Liver (tissue), 9 donors: ENCODE measurements around the gene PDE9A. TPM values are rescaled to one million over a fixed set of nuclear protein-coding genes. Genes with fewer than 3 reads are reported as not detected.

Experiments used
- DNase-seq: peaks from one replicate; pipeline ENCODE4 v3.0.0-alpha.2; 2017; ENCODE audit warnings: low spot score
- H3K27ac ChIP-seq, 2 donors: one replicate each; pipeline ENCODE4 v1.7.0; 2013; ENCODE audit warnings: inconsistent platforms in 2 of 2, low read length in 2 of 2, control low read depth in 1 of 2, low read depth in 1 of 2, mild to moderate bottlenecking in 1 of 2
- H3K27me3 ChIP-seq, 4 donors: one replicate each; pipeline versions ENCODE4 v1.6.1 to v1.7.0; 2013; ENCODE audit warnings: low read length in 3 of 4, inconsistent platforms in 1 of 4, mild to moderate bottlenecking in 1 of 4, moderate library complexity in 1 of 4; ENCODE audit not compliant: control insufficient read depth in 4 of 4, insufficient read depth in 4 of 4
- H3K36me3 ChIP-seq, 4 donors: one replicate each; pipeline versions ENCODE4 v1.6.1 to v1.7.0; 2013; ENCODE audit warnings: low read length in 3 of 4, mild to moderate bottlenecking in 3 of 4, low read depth in 1 of 4, moderate library complexity in 1 of 4; ENCODE audit not compliant: control insufficient read depth in 4 of 4, insufficient read depth in 3 of 4
- H3K4me1 ChIP-seq, 4 donors: one replicate each; pipeline versions ENCODE4 v1.6.1 to v1.7.0; 2013; ENCODE audit warnings: low read length in 3 of 4, mild to moderate bottlenecking in 3 of 4, moderate library complexity in 1 of 4; ENCODE audit not compliant: control insufficient read depth in 4 of 4, insufficient read depth in 4 of 4
- H3K4me3 ChIP-seq, 3 donors: one replicate each; pipeline versions ENCODE4 v1.6.1 to v1.7.0; 2013; ENCODE audit warnings: low read length in 3 of 3, control low read depth in 1 of 3, low read depth in 1 of 3, mild to moderate bottlenecking in 1 of 3
- H3K9ac ChIP-seq, 2 donors: one replicate each; pipeline ENCODE4 v1.7.0; 2013; ENCODE audit warnings: low read length in 2 of 2, mild to moderate bottlenecking in 2 of 2, moderate library complexity in 2 of 2, control low read depth in 1 of 2, low read depth in 1 of 2
- H3K9me3 ChIP-seq, 4 donors: one replicate each; pipeline versions ENCODE4 v1.6.1 to v1.7.0; 2013; ENCODE audit warnings: low read length in 3 of 4; ENCODE audit not compliant: control insufficient read depth in 4 of 4
- EGR1 ChIP-seq, 2 donors: IDR thresholded peaks; 2 replicates each; pipeline ENCODE4 v1.6.1; 2016 to 2018; ENCODE audit warnings: antibody characterized with exemption in 2 of 2, low read depth in 2 of 2
- FOXA1 ChIP-seq: IDR thresholded peaks from 2 replicates; pipeline ENCODE4 v1.6.1; 2016; ENCODE audit warnings: antibody characterized with exemption
- FOXA2 ChIP-seq: IDR thresholded peaks from 2 replicates; pipeline ENCODE4 v1.6.1; 2016; ENCODE audit warnings: antibody characterized with exemption
- GABPA ChIP-seq, 2 donors: IDR thresholded peaks in 1 of 2; conservative IDR thresholded peaks in 1 of 2; 2 replicates each; pipeline ENCODE4 v1.6.1; 2016; ENCODE audit warnings: antibody characterized with exemption in 2 of 2, mild to moderate bottlenecking in 1 of 2, moderate library complexity in 1 of 2
- HNF4A ChIP-seq, 2 donors: conservative IDR thresholded peaks; 2 replicates each; pipeline ENCODE4 v1.6.1; 2016; ENCODE audit warnings: antibody characterized with exemption in 2 of 2, mild to moderate bottlenecking in 2 of 2
- HNF4G ChIP-seq: IDR thresholded peaks from 2 replicates; pipeline ENCODE4 v1.6.1; 2016; ENCODE audit warnings: antibody characterized with exemption
- JUND ChIP-seq, 2 donors: IDR thresholded peaks; 2 replicates each; pipeline ENCODE4 v1.6.1; 2016; ENCODE audit warnings: antibody characterized with exemption in 2 of 2
- NR2F2 ChIP-seq: IDR thresholded peaks from 2 replicates; pipeline ENCODE4 v1.6.1; 2016; ENCODE audit warnings: antibody characterized with exemption
- RAD21 ChIP-seq, 2 donors: IDR thresholded peaks; 2 replicates each; pipeline ENCODE4 v1.6.1; 2016; ENCODE audit warnings: antibody characterized with exemption in 2 of 2, mild to moderate bottlenecking in 2 of 2
- RXRA ChIP-seq, 2 donors: IDR thresholded peaks; 2 replicates each; pipeline ENCODE4 v1.6.1; 2017 to 2018; ENCODE audit warnings: antibody characterized with exemption in 2 of 2, mild to moderate bottlenecking in 1 of 2
- SP1 ChIP-seq: IDR thresholded peaks from 2 replicates; pipeline ENCODE4 v1.6.1; 2018; ENCODE audit warnings: antibody characterized with exemption, mild to moderate bottlenecking
- TAF1 ChIP-seq: conservative IDR thresholded peaks from 2 replicates; pipeline ENCODE4 v1.6.1; 2016; ENCODE audit warnings: antibody characterized with exemption, mild to moderate bottlenecking
- YY1 ChIP-seq: IDR thresholded peaks from 2 replicates; pipeline ENCODE4 v1.6.1; 2016; ENCODE audit warnings: antibody characterized with exemption, mild to moderate bottlenecking
- WGBS: extraction: QIAGEN DNeasy Blood & Tissue Kit; methylation state at CpG from one replicate; pipeline ENCODE4 v1.1.7; 2013; 5-methylcytosine and 5-hydroxymethylcytosine counted together
- polyA plus RNA-seq, 2 donors: library from polyadenylated mRNA; stranded (reverse) in 1 of 2; unstranded in 1 of 2; fragments of 200-250 nt in 1 of 2; fragments of >200 nt in 1 of 2; fragmentation: Nextera tagmentation in 1 of 2; extraction: Ambion mirVana in 1 of 2; gene quantifications; one replicate each; pipeline versions ENCODE4 v1.2.1 to v1.2.3, GENCODE V29; 2013 to 2015
- total RNA-seq, 2 donors: library from RNA; depleted of rRNA; stranded (reverse); fragments of >200 nt; gene quantifications; one replicate each; pipeline ENCODE4 v1.2.3, GENCODE V29; 2014
- TF ChIP-seq, protein P1 (sequence below): IDR thresholded peaks from 2 replicates; pipeline ENCODE4 v1.6.1; 2016; ENCODE audit warnings: antibody characterized with exemption
- TF ChIP-seq, protein P2 (sequence below): IDR thresholded peaks from 2 replicates; pipeline ENCODE4 v1.6.1; 2016; ENCODE audit warnings: antibody characterized with exemption
- TF ChIP-seq, protein P3 (sequence below): IDR thresholded peaks from 2 replicates; pipeline ENCODE4 v1.6.1; 2016; ENCODE audit warnings: antibody characterized with exemption
- TF ChIP-seq, protein P4 (sequence below): IDR thresholded peaks from 2 replicates; pipeline ENCODE4 v1.6.1; 2016; ENCODE audit warnings: antibody characterized with exemption, mild to moderate bottlenecking
- donor health status: healthy.
- donor health status: healthy.
- donor health status: healthy.
- donor health status: healthy.
- donor health status: healthy.

The PDE9A gene
- total and polyA plus RNA-seq, 4 donors: 1.5 to 4.2 (median 2.7) TPM

DNA sequence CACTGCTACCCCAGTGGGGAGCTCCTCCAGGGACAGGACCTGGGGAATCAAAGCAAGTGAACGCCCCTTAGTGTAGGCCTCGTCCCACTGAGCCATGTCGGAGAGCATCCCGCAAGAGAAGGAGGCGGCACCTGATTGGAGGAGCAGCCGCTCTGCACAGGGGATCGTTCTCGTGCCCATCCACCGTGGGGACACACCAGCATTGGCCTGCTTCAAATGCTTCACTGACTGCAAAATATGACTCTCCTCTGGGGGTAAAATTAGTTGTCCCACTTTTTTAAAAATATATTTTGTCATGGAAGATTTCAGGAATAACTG, 111.0 kb downstream of the PDE9A start:
- peaks cover 0 to 7% (median 2%) of the 10 kb centered on the region in 4 donors for H3K36me3 ChIP-seq
- TF ChIP-seq HNF4G (no peak), HNF4A (conservative IDR thresholded peaks at IDR 0.05) (no peak), YY1 (no peak), FOXA2 (no peak), RXRA (IDR thresholded peaks at IDR 0.05) (no peak), NR2F2 (no peak)
- TF ChIP-seq, protein P1, sequence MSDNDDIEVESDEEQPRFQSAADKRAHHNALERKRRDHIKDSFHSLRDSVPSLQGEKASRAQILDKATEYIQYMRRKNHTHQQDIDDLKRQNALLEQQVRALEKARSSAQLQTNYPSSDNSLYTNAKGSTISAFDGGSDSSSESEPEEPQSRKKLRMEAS: no peak
- TF ChIP-seq, protein P2, sequence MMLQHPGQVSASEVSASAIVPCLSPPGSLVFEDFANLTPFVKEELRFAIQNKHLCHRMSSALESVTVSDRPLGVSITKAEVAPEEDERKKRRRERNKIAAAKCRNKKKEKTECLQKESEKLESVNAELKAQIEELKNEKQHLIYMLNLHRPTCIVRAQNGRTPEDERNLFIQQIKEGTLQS: no peak
- TF ChIP-seq, protein P3, sequence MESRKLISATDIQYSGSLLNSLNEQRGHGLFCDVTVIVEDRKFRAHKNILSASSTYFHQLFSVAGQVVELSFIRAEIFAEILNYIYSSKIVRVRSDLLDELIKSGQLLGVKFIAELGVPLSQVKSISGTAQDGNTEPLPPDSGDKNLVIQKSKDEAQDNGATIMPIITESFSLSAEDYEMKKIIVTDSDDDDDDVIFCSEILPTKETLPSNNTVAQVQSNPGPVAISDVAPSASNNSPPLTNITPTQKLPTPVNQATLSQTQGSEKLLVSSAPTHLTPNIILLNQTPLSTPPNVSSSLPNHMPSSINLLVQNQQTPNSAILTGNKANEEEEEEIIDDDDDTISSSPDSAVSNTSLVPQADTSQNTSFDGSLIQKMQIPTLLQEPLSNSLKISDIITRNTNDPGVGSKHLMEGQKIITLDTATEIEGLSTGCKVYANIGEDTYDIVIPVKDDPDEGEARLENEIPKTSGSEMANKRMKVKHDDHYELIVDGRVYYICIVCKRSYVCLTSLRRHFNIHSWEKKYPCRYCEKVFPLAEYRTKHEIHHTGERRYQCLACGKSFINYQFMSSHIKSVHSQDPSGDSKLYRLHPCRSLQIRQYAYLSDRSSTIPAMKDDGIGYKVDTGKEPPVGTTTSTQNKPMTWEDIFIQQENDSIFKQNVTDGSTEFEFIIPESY: no peak
- WGBS: 96% methylated on average over 9 of the region's 9 CpGs
- no peak for DNase-seq
- H3K4me1 ChIP-seq: peaks cover 0 to 9% (median 3%) of the 10 kb centered on the region in 4 donors
- H3K27me3 ChIP-seq: no peaks in the 10 kb centered on the region
- no peak overlapping the region for H3K27ac ChIP-seq
- H3K9ac ChIP-seq: no peak overlapping the region
- no peak overlapping the region for H3K4me3 ChIP-seq
- no peaks in the 10 kb centered on the region for H3K9me3 ChIP-seq

DNA sequence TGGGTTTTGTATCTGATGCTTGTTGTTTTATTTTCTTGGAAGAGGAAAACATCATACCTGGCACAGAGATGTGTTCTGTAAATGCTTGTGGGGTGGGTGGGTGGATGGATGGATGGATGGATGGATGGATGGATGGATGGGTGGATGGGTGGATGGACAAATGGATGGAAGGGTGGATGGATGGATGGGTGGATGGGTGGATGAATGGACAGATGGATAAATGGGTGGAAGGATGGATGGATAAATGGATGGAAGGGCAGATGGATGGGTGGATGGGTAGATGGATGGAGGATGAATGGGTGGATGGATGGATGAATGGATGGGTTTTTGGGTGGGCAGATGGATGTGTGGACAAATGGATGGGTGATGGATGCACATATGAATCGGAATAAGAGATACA, 111.5 kb downstream of the PDE9A start:
- 98% methylated on average over 1 of the region's 1 CpG for WGBS
- Histone ChIP-seq H3K9ac (no peak overlapping the region), H3K4me1 (peaks cover 0 to 9% (median 3%) of the 10 kb centered on the region in 4 donors), H3K27ac (no peak overlapping the region), H3K4me3 (no peak overlapping the region), H3K27me3 (no peaks in the 10 kb centered on the region), H3K36me3 (peaks cover 0 to 10% (median 4%) of the 10 kb centered on the region in 4 donors), H3K9me3 (no peaks in the 10 kb centered on the region)
- no peak for DNase-seq
- TF ChIP-seq NR2F2: no peak
- TF ChIP-seq HNF4G: no peak
- no peak for TF ChIP-seq RXRA (IDR thresholded peaks at IDR 0.05)
- no peak for TF ChIP-seq JUND (IDR thresholded peaks at IDR 0.05)
- TF ChIP-seq EGR1 (IDR thresholded peaks at IDR 0.05; ENCODE audit: low read depth in 2 of 2): no peak
- TF ChIP-seq YY1: no peak
- no peak for TF ChIP-seq HNF4A (conservative IDR thresholded peaks at IDR 0.05)

DNA sequence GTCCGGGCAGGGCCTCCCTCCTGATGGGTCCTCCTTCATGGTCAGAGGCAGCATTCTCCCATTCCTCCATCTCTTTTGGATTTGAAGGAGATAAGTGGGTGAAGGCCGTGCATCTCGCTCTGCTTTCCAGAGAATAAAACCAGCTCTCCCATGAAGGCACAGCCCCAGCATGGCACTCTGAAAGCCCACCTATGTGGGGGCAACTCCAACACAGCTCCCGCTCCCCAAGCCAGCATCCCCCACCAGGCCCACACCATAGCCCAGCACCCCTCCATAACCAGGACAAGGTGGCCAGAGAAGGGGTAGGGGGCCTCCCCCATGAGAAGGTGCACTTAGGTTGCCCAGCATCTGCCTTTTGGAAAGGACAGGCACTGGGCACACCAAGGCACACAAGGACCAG, 112.2 kb downstream of the PDE9A start:
- peaks cover 0 to 10% (median 5%) of the 10 kb centered on the region in 4 donors for H3K36me3 ChIP-seq
- H3K4me1 ChIP-seq: peaks cover 0 to 9% (median 3%) of the 10 kb centered on the region in 4 donors
- H3K9ac ChIP-seq: no peak overlapping the region
- WGBS: 96% methylated on average over 4 of the region's 4 CpGs
- no peak overlapping the region for H3K4me3 ChIP-seq
- no peaks in the 10 kb centered on the region for H3K27me3 ChIP-seq
- no peaks in the 10 kb centered on the region for H3K9me3 ChIP-seq
- no peak overlapping the region for H3K27ac ChIP-seq
- no peak for DNase-seq
- TF ChIP-seq, protein P1: no peak
- TF ChIP-seq, protein P2: no peak
- TF ChIP-seq TAF1: no peak
- no peak for TF ChIP-seq RAD21 (IDR thresholded peaks at IDR 0.05)
- no peak for TF ChIP-seq RXRA (IDR thresholded peaks at IDR 0.05)
- no peak for TF ChIP-seq FOXA2
- no peak for TF ChIP-seq SP1
- TF ChIP-seq HNF4A (conservative IDR thresholded peaks at IDR 0.05): no peak
- no peak for TF ChIP-seq JUND (IDR thresholded peaks at IDR 0.05)
- TF ChIP-seq GABPA (IDR thresholded peaks at IDR 0.05 in 1 of 2, conservative IDR thresholded peaks at IDR 0.05 in 1 of 2): no peak
- TF ChIP-seq, protein P3: no peak
- TF ChIP-seq, protein P4, sequence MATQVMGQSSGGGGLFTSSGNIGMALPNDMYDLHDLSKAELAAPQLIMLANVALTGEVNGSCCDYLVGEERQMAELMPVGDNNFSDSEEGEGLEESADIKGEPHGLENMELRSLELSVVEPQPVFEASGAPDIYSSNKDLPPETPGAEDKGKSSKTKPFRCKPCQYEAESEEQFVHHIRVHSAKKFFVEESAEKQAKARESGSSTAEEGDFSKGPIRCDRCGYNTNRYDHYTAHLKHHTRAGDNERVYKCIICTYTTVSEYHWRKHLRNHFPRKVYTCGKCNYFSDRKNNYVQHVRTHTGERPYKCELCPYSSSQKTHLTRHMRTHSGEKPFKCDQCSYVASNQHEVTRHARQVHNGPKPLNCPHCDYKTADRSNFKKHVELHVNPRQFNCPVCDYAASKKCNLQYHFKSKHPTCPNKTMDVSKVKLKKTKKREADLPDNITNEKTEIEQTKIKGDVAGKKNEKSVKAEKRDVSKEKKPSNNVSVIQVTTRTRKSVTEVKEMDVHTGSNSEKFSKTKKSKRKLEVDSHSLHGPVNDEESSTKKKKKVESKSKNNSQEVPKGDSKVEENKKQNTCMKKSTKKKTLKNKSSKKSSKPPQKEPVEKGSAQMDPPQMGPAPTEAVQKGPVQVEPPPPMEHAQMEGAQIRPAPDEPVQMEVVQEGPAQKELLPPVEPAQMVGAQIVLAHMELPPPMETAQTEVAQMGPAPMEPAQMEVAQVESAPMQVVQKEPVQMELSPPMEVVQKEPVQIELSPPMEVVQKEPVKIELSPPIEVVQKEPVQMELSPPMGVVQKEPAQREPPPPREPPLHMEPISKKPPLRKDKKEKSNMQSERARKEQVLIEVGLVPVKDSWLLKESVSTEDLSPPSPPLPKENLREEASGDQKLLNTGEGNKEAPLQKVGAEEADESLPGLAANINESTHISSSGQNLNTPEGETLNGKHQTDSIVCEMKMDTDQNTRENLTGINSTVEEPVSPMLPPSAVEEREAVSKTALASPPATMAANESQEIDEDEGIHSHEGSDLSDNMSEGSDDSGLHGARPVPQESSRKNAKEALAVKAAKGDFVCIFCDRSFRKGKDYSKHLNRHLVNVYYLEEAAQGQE: no peak
- TF ChIP-seq FOXA1: no peak
- no peak for TF ChIP-seq NR2F2
